SK-N-SH treated with all-trans-retinoic acid at 6 μM for 48 hours (cell line): ENCODE results near the gene CTSF.

Experiments
- ARNTL ChIP-seq: fragments of 450-650 bp; formaldehyde crosslinking; IDR thresholded peaks from 2 replicates; pipeline ENCODE4 v1.5.0; 2020; ENCODE audit warnings: low read depth, mild to moderate bottlenecking, moderate library complexity, borderline replicate concordance
- BACH2 ChIP-seq: fragments of 250-450 bp; sonication (Bioruptor Pico); IDR thresholded peaks from 2 replicates; pipeline ENCODE4 v1.9.0; 2021; ENCODE audit warnings: mild to moderate bottlenecking, borderline replicate concordance
- CREB5 ChIP-seq: fragments of 250-450 bp; sonication (Bioruptor Pico); IDR thresholded peaks from 2 replicates; pipeline ENCODE4 v1.5.1; 2020; ENCODE audit warnings: low read depth, mild to moderate bottlenecking, moderate library complexity
- ESRRG ChIP-seq: fragments of 250-450 bp; sonication (Bioruptor Pico); IDR thresholded peaks from 2 replicates; pipeline ENCODE4 v1.6.1; 2021; ENCODE audit warnings: mild to moderate bottlenecking
- GLIS3 ChIP-seq: fragments of 250-450 bp; sonication (Bioruptor Pico); IDR thresholded peaks from 2 replicates; pipeline ENCODE4 v1.5.0; 2020; ENCODE audit warnings: mild to moderate bottlenecking, moderate library complexity
- ISL1 ChIP-seq: fragments of 250-450 bp; sonication (Bioruptor Pico); IDR thresholded peaks from 2 replicates; pipeline ENCODE4 v2.1.2; 2022; ENCODE audit warnings: mild to moderate bottlenecking, moderate library complexity
- PPARA ChIP-seq: fragments of 250-450 bp; sonication (Bioruptor Pico); IDR thresholded peaks from 2 replicates; pipeline ENCODE4 v1.5.0; 2020; ENCODE audit warnings: mild to moderate bottlenecking, borderline replicate concordance
- SNAI2 ChIP-seq: fragments of 250-450 bp; sonication (Bioruptor Pico); IDR thresholded peaks from 2 replicates; pipeline ENCODE4 v1.5.0; 2020; ENCODE audit warnings: mild to moderate bottlenecking, moderate library complexity
- TCF4 ChIP-seq: fragments of 250-450 bp; sonication (Bioruptor Pico); IDR thresholded peaks from 2 replicates; pipeline ENCODE4 v1.8.0; 2021; ENCODE audit warnings: mild to moderate bottlenecking, moderate library complexity, borderline replicate concordance
- TOX ChIP-seq: fragments of 250-450 bp; sonication (Bioruptor Pico); IDR thresholded peaks from 2 replicates; pipeline ENCODE4 v1.8.0; 2021; ENCODE audit warnings: mild to moderate bottlenecking, moderate library complexity, borderline replicate concordance
- ZNF565 ChIP-seq: fragments of 450-650 bp; formaldehyde crosslinking; conservative IDR thresholded peaks from 2 replicates; pipeline ENCODE4 v1.5.0; 2020; ENCODE audit warnings: low read depth, mild to moderate bottlenecking, moderate library complexity
- ZNF8 ChIP-seq: fragments of 450-650 bp; formaldehyde crosslinking; IDR thresholded peaks from 2 replicates; pipeline ENCODE4 v1.5.0; 2020; ENCODE audit warnings: mild to moderate bottlenecking, moderate library complexity

- TF ChIP-seq PPARA (CRISPR knock-in tag) = no peak
- no peak for TF ChIP-seq CREB5 (CRISPR knock-in tag)
- TF ChIP-seq SNAI2 (CRISPR knock-in tag) = no peak
- TF ChIP-seq ISL1 (CRISPR knock-in tag) = no peak
- no peak for TF ChIP-seq ESRRG (CRISPR knock-in tag)
- no peak for TF ChIP-seq ARNTL (CRISPR knock-in tag)
- TF ChIP-seq ZNF565 (CRISPR knock-in tag) = no peak
- no peak for TF ChIP-seq GLIS3 (CRISPR knock-in tag)
- no peak for TF ChIP-seq BACH2 (CRISPR knock-in tag)
- TF ChIP-seq ZNF8 = no peak
- no peak for TF ChIP-seq TCF4 (CRISPR knock-in tag)
- TF ChIP-seq TOX (CRISPR knock-in tag) = no peak
Measured at GRCh38 chr11:66548041-66548440, 20.4 kb downstream of the CTSF start.
